ENCODE measurements around the gene JCAD. TPM values are rescaled to one million over a fixed set of nuclear protein-coding genes. Genes with fewer than 3 reads are reported as not detected.
"Not testable (repeated sequence)": the region's sequence is repeated elsewhere in the genome, so short reads cannot be mapped to it uniquely, and the experiment has no call there.

JCAD gene
- total RNA-seq, 1 donor, result 2.3 TPM

DNA sequence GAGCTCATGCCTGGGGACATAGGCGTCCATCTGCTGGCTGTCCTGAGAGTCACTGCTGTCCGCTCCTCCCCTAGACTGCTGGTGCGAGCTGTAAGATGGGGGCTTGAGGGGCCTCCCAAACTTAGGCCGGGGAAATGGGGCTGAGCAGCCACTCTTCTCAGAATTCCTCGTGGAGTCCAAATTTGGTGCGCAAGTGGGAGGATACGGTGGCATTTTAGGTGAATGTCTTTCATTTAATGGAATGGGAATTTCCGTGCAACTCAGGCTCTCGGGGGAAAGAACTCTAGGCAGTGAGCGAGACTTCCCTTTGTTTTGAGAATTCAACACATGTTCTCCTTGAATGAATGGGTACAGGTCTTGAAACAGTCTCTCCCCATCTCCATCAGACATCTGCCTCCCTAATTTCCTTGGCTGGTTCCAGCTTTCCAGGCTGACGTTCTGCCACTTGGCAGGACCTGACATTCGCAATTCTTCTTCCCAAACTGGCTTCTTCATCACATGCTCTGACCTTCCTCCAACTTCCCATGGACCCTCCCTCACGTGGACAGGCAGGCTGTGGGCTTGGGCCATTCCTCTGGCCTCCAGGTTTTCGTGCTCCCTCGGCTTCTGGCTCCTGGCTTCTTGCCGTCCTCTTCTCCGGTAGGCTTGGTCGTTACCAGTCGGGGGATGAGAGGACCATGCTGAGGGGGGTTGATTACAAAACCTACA, 30.1 kb downstream of the JCAD start:
- no peak overlapping the region for H3K4me3 ChIP-seq (ENCODE audit: low read depth, low read length)
- no peak for DNase-seq (ENCODE audit: low read depth)
- TF ChIP-seq, protein P1, sequence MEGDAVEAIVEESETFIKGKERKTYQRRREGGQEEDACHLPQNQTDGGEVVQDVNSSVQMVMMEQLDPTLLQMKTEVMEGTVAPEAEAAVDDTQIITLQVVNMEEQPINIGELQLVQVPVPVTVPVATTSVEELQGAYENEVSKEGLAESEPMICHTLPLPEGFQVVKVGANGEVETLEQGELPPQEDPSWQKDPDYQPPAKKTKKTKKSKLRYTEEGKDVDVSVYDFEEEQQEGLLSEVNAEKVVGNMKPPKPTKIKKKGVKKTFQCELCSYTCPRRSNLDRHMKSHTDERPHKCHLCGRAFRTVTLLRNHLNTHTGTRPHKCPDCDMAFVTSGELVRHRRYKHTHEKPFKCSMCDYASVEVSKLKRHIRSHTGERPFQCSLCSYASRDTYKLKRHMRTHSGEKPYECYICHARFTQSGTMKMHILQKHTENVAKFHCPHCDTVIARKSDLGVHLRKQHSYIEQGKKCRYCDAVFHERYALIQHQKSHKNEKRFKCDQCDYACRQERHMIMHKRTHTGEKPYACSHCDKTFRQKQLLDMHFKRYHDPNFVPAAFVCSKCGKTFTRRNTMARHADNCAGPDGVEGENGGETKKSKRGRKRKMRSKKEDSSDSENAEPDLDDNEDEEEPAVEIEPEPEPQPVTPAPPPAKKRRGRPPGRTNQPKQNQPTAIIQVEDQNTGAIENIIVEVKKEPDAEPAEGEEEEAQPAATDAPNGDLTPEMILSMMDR (IDR thresholded peaks at IDR 0.05; ENCODE audit: insufficient read depth, low read length), result no peak

DNA sequence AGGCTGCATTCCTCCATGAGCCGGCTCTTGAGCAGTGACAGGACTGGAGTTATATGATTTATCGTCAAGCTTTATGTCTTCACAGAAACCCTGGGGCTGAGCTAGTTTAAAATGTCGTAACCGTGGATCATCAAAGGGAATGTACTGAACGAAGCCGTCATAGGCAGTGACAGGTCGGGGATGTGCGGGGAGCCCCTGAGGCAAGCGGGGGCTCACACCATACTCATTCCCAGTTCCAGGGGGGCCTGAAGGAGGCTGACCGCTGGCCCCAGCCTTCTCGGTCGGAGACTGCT, 30.7 kb downstream of the JCAD start:
- H3K4me3 ChIP-seq (ENCODE audit: low read depth, low read length), result no peak overlapping the region
- DNase-seq (ENCODE audit: low read depth), result peak; percentile 15
- TF ChIP-seq, protein P1 (IDR thresholded peaks at IDR 0.05; ENCODE audit: insufficient read depth, low read length), result no peak

DNA sequence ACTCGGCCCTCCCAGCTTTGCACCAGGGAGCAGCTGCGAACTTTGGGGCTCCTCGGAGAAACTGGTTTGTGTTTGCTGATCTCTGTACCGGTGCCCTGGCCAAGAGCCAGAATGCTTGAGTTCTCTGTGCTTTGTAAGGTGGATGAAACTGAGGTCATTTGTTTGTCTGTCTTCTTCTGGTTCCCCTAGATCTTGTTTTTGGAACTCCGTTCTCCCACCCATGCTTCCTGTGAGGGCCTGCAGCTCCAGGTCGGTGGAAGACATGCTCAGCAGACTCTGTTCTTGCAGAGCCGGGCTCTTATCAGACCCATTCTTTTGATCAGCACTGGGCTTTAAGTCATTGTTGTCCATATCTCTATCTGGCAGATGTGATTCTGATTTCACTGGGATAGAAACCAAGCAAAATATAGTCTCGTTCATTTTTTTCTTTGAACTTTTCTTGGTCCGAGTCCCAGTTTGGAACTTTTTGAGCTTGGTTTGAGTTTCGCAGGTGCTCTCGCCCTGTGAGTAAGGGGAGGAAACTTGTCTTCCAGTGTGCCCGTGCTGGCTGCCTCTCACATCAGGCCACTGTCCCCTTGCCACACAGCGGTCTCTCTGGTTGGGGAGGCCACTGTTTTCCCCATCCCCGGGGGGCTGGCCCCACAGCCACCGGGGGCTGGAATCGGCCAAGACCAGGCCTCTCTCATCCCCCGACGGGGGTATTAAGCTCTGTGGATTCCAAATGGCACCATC, 31.2 kb downstream of the JCAD start:
- TF ChIP-seq, protein P1 (IDR thresholded peaks at IDR 0.05; ENCODE audit: insufficient read depth, low read length), result no peak
- H3K4me3 ChIP-seq (ENCODE audit: low read depth, low read length), result no peak overlapping the region
- DNase-seq (ENCODE audit: low read depth), result peak; percentile 69

DNA sequence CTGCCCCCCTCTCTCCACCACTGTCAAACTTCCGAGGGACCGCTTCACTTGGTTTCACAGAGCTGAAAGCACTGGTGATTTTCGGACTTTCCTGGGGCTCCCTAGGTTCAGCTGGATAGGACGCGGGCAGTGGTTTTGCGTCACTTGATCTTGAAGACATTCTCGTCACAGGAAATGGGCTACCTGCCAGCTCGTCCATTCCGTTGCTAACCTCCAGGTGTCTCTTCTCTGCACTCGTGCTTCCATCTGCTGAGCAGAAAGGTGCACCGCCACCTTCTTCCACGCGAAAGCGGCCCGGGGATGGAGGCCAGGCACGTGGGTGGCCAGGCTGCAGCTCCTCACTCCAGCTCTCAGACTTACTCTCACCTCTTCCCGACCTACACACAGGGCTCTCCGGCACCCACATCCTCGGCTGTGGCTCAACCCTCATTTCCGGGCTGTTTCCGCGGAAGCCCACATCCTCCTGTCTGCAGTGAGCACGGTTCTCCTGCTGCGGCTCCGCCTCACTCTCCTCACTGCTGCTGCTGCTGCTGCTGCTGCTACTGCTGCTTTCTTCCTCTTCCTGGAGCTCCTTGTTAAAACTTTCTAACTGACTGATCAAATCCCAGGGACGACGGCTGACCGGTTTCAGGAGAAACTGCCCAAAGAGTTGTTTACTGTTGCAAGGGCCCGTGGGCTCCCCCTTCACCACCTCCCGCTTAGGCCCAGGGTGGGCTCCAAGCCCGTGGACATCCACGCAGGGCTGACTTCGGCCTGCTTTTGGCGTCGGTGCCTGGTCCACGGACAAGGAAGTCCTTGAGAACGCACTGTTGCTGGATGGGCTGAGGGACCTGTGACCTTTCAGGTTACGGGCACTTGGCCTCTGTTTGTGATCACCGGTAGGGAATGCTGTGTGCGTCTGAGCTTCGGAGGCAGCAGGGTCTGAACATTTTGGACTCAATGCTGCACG, 32.1 kb downstream of the JCAD start:
- TF ChIP-seq, protein P1 (IDR thresholded peaks at IDR 0.05; ENCODE audit: insufficient read depth, low read length), result no peak
- no peak for DNase-seq (ENCODE audit: low read depth)
- no peak overlapping the region for H3K4me3 ChIP-seq (ENCODE audit: low read depth, low read length)

DNA sequence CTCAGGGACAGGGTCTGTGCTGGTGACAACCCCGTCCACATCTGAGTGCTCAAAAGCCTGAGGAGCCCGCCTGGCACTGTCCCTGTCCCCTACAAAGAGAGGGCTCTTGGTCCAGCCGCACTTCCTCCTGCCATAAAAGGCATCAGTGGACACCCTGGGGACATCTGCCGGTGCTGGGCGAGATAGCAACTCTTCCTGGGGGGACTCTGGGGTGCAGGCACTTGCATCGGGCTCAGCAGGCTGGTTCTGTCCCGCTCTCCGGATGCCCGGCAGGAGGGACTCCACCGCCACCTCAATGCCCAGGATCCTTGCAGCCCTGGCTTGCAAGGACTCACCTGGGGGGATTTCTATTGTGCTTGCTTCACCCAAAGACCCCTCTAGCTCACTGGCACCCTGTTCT, 32.8 kb downstream of the JCAD start:
- no peak overlapping the region for H3K4me3 ChIP-seq (ENCODE audit: low read depth, low read length)
- TF ChIP-seq, protein P1 (IDR thresholded peaks at IDR 0.05; ENCODE audit: insufficient read depth, low read length), result no peak

DNA sequence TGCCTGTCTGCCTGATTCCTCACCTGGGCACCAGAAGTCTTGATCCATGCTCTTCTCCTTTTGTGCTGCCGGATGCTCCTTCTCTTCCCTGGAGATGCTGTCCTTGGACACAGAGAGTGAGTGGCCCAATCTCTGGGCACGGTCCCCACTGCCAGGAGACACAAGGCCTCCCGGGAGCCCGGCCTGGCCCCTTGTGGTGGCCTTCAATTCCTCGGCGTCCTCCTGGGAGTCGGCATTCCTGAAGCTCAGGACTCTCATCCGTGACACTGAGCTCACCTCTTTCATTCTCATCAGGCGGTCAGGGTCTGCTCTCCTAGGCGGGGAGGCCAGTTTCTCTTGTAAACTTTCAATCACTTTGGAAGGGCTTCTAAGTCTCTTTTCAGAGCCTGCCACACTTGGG, 33.3 kb downstream of the JCAD start:
- H3K4me3 ChIP-seq (ENCODE audit: low read depth, low read length), result no peak overlapping the region
- TF ChIP-seq, protein P1 (IDR thresholded peaks at IDR 0.05; ENCODE audit: insufficient read depth, low read length), result no peak
- no peak for DNase-seq (ENCODE audit: low read depth)

More for the DNA sequence above, 32.8 kb downstream of the JCAD start:
- no peak for DNase-seq (ENCODE audit: low read depth)

DNA sequence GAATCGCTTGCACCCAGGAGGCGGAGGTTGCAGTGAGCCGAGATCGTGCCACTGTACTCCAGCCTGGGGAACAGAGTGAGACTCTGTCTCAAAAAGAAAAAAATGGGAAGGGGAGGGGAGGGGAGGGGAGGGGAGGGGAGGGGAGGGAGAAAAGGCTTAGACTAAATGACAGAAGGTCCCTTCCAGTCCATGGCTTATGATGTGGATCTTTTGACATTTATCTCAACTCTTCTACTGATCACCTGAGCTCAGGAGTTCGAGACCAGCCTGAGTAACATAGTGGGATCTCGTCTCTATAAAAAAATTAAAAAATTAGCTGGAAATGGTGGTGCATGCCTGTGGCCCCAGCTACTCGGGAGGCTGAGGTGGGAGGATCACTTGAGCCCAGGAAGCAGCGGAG, 34.0 kb downstream of the JCAD start:
- not testable (repeated sequence) for H3K4me3 ChIP-seq (ENCODE audit: low read depth, low read length); DNase-seq (ENCODE audit: low read depth)

Data from fibroblast of the aortic adventitia (primary cell).